SH-SY5Y (cell line): ENCODE data around the gene SLC7A10.

Experiments
- GATA2 ChIP-seq: IDR thresholded peaks from 2 replicates; pipeline ENCODE4 v1.6.1; 2011; ENCODE audit warnings: mild to moderate bottlenecking, low read depth, low read length
- GATA3 ChIP-seq: IDR thresholded peaks from 2 replicates; pipeline ENCODE4 v1.6.1; 2011; ENCODE audit warnings: low read depth, mild to moderate bottlenecking, low read length, moderate library complexity

DNA sequence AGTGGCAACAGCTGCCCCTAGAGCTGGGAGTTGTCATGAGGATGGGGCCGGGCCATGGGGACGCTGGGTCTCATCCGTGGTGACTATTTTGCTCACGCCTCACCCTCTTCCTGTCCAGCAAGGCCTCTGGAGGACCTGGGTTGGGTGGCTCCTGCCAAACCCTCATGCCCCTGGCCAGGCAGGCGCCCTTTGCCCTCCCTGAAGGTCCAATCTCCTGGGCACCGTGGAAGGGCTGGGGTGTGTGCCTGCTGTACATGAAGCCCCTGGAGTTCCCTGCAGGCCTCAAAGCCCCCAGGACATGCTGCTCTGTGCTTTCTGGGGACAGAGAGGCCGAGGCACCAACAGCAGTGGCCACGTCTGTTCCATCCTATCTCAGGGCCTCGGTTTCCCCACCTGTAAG, 17.7 kb downstream of the SLC7A10 start:
- TF ChIP-seq GATA2 (no peak), GATA3 (no peak)
